Frontal cortex (tissue), 4 donors: Measurements from ENCODE around the gene CCL4. TPM values are rescaled to one million over a fixed set of nuclear protein-coding genes. Genes with fewer than 3 reads are reported as not detected.
"Not testable (repeated sequence)": the region's sequence is repeated elsewhere in the genome, so short reads cannot be mapped to it uniquely, and the experiment has no call there.

Source experiments
- DNase-seq, 2 donors: peaks; one replicate each; pipeline ENCODE4 v3.0.0; 2012; ENCODE audit warnings: low spot score in 2 of 2
- FAIRE-seq: peaks from 2 replicates; lab custom pipeline; 2012; peaks lifted over from hg19 to GRCh38; lab: Jason Lieb, UNC
- total RNA-seq: library from RNA; depleted of rRNA; stranded (reverse); fragments of >200 nt; gene quantifications from one replicate; pipeline ENCODE4 v1.2.3, GENCODE V29; 2014
- donor health status: control.
- donor health status: control.
- donor health status: control.

CCL4 gene
- total RNA-seq, 1 donor from 2014 or later = 1.2 TPM

DNA sequence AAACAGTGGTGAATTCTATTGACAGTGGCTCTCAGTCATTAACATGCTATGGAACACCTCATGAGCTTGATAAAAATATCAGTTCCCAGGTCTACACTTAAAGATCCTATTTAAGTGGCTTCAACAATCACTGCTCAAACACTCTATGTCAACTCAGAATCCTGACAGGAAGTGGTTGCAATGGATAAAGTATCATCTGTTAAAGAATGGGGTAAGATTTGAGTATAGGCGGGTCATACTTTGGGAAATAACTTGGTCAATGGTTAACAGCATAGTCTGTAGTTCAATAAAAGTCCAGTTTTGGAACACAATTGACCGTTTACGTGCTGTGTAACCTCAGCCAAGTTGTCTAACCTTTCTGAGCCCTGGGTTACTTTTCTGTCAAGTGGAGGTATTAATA lies 16.2 kb upstream of the CCL4 start:
- FAIRE-seq, DNase-seq: not testable (repeated sequence)

DNA sequence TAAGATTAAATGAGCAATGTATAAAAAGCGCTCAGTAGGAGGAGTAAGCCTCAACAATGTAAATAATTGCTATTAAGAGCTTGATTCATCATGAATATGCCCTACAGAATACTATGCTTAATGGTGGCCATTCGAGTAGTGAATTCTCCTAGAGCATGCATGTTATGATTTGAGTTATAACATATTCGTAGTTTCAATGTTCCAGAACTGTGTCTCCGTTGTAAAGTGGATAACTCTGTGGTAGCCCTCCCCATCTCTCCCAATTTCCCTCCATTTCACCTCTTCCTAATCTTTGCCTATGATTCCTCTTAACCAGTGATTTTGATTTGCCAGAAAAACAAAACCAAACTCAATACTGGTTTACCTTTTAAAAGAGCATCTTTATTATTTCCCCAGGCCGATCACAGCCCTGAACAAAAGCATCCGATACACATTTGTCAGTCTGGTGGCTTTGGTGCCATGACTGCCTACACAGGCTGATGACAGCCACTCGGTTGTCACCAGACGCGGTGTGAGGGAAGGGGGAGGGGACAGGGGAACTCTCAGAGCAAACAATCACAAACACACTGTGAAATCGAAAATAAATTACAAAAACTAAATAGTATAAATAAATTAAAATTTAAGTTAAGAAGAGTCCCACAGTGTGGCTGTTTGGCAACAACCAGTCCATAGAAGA lies 15.6 kb upstream of the CCL4 start:
- DNase-seq, FAIRE-seq: not testable (repeated sequence)

DNA sequence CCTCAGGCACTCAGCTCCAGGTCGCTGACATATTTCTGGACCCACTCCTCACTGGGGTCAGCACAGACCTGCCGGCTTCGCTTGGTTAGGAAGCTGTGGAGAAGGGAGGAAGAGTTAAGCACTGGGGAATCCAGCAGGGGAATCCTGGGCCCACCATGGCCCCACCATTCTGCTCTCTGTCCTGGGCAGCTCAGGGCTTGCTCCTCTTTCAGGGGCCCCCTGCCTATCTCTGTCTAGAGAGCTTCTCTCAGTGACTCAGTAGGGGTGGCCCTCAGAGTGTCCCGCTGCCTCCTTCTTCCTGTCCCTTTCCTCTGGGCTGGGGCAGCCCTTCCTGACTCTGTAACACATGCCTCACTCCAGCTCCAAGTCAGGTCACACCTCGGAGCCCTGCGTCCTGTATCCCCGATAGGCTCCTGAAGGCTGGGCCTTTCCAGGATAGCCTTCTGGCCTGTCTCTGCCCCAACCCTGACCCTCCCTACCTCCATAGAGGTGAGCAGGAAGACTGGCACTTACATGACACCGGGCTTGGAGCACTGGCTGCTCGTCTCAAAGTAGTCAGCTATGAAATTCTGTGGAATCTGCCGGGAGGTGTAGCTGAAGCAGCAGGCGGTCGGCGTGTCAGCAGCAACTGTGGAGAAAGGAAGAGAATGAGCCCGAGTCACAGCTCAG lies 14.8 kb upstream of the CCL4 start:
- DNase-seq (no peak), FAIRE-seq (no peak)

DNA sequence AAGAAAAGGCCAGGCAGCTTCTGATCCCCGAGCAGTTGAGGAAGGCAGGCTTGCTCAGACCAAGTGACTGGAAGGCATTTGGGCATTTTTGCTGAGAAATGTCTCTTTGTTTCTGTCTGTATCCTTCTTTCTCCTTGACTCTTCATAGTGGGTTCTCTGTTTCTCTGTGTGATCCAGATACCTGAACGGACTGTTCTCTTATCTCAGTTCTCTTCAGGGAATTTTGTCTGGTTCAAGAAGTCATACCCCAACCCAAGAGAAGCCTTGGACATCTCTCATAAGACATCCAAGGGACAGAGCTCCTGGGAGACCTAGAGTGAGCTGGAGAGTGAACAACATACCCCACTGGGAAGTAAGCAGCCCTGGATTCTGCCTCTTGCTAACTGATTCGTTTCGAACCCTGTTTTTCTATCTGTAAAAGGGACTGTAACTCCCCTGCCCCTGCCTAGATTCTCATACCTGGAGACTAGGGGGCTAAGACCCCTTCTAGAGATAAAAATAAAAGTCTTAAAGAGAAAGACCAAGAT lies 14.2 kb upstream of the CCL4 start:
- DNase-seq (no peak), FAIRE-seq (no peak)

DNA sequence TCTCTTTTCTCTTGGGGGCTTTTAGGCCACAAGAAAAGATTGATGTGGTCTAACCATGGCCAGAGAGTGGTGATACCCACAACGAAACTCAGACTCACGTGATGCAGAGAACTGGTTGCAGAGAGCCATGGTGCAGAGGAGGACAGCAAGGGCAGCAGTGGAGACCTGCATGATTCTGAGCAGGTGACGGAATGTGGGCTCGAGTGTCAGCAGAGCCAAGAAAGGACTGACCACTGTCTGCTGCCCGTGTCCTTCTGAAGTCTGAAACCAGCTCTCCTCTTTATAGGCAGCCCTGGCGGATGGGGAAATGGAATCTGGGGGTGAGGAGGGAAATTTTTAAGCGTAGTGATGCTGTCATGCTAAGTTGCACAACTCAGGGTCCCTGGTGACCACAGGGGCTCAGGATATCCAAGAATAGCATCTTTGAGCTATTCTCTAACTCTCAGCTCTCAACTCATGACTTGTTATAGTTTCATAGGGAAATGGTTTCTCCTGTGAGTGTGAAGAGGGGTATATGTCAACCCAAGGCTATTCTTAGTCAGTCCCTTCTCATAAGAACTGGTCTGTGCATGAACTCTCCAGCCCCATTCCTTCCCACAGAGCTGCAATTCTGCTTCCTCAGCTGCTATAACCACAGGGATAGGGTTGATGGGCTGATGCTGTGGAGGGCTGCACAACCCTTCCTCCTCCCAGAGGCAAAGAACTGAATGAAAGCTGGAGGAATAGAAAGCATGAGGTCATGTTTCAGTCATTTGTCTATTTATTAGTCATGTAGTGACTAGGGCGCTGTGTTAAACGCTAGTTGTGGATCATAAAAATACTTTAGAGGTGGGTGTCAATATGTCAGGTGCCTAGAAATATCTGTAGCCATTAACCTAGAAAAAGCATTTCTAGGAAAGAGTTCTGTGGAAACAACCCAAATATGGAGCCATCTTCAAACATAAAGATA lies 13.5 kb upstream of the CCL4 start, which contains the start of gene CCL3:
Gene CCL3, minus strand, starts transcription at position 256 of the 949 bp plus-strand sequence. Its CDS starts 85 bp downstream, at position 171.
- FAIRE-seq = no peak
- DNase-seq = no peak

DNA sequence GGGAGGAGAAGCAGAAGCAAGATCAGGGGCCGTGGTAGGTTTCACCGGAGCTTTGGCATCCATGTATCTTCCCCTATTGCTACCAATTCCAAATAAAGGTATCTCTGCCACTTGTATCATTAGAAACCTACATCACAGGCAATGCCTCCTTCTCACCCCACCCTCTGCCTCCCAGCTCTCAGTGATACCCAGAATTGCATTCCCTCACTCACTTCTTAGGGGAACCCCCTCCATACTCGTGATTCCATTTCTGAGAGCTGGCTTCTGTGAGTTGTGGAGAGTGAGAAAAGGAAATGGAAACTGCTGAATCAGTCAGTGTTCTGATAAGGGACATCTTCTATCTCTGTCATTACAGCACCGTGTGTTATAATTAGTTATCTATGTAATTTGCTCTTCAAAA lies 11.4 kb upstream of the CCL4 start:
- DNase-seq (no peak), FAIRE-seq (no peak)

DNA sequence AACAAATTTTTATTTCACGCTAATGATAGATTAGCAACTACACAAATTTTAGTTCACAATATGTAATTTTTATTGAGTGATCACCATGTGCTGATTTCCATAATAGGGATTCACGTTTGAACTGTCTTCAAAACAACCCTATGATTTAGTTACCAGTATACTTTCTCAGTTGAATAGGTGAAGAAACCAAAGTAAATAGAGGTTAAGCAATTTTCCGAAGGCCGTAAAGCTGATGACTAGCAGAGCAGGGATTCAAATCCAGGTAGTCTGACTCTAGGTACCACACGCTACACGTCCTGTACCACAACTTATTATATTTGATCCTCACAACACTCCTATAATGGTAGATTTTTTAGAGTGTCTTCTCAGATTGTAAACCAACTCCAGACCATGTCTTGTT lies 10.9 kb upstream of the CCL4 start:
- FAIRE-seq, DNase-seq: not testable (repeated sequence)

DNA sequence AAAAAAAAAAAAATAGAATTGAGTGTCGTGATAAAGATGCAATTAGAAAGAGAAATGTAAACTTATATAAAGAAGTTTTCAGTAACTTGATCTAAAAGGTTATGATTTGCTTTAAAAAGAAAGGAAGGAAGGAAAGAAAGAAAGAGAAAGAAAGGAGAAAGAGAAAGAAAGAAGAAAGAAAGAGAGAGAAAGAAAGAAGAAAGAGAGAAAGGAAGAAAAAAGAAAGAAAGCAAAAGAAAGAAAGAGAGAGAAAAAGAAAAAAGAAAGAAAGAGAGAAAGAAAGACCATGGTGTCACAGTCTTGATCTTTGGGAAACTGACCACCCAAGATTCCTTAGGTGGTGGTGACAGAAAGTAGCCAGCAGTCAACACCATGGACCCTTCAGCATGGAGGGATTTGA lies 9.4 kb upstream of the CCL4 start:
- FAIRE-seq (no peak), DNase-seq (no peak)

DNA sequence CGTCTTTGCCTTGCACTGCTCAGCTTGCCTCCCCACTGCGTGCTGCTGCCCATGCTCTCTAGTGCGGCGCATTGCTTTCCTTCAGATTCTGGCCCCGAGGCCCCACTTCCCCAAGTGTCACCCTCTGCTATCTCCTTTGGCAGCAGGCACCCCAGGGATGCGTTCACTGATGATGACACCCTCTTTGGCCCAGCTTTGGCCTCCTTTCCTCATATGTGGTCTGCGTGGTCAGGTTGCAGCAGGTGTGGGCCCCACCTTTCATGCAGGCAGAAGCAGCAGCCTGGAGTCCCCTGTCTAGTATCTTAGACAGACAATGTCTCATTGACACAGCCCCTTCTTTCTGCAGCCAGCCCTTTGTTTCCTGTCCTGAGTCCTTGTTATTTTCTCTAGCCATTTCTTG lies 8.9 kb upstream of the CCL4 start:
- FAIRE-seq (no peak), DNase-seq (no peak)

DNA sequence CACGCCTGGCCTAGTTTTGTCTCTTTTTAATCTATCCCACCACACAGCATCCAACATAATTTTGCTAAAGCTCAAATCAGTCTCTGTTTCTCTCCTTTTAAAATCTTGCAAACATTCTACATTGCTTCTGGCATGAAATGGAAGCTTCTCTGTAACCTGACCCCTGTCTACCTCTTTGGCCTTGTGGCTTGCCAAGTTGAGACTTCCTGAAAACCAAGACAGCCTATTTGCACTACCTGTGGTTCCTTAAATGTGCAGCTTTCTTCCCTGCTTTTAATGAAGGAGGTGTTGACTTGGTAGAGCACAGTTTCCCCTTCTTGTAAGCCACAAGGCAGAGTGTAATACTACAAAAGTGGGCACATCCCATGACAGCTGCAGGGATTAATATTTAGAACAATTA lies 7.6 kb upstream of the CCL4 start:
- DNase-seq = no peak

DNA sequence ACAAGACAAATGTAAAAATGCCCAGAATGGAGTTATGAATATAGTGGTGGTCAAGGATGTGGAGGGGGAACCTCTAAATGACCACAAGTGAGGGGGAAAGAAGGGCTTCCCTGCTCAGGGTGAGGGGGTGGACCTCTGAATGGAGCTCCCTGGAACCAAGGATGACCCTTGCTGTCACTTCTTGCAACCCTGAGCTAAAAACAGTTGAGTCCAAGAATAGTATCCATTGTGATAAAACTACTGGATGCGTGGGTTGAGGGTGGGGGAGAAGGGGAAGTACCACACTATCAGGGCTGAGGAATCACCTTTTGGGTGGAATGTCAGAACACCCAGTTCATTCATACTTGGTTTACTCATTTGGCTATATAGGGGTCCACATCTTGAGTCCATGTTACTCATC lies 4.6 kb upstream of the CCL4 start:
- not testable (repeated sequence) for DNase-seq, FAIRE-seq

More for the DNA sequence above, 7.6 kb upstream of the CCL4 start:
- no peak for FAIRE-seq

DNA sequence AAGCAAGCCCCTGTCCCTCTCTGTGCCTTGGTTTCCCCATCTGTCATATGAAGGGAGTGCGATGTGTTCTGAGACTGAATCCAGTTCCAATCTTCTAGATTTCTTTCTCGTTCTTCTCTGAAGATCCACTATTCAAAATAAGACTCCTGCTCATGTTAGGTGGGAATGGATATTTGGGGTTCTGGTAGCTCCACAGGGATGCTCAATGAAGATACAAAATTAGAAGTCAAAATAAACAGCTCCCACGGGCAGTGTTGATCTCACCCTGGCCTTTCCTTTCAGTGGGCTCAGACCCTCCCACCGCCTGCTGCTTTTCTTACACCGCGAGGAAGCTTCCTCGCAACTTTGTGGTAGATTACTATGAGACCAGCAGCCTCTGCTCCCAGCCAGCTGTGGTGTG lies 619 bp downstream of the CCL4 start:
- not testable (repeated sequence) for FAIRE-seq, DNase-seq

DNA sequence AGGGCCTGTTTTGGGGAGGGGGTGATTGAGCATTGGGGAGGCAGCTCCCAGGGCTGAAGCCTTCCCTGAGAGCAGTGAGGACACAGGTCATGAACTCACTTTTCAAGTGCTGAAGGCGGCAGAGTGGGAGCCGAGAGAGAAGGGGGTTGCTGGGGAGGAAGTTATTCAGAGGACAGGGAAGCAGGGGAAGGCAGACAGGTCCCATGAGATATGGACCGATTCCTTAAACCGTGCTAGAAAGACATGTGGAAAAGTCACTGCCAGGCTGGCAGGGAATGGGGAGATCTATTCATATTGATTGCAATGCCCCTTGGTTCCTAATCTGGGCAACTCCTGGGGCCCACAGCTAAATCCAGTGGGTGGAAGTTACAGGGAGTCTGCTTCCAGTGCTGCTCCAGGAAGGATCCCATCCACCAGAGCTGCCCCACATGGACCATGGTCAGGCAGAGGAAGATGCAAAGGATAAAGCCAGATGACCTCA lies 1.1 kb downstream of the CCL4 start:
- no peak for FAIRE-seq

DNA sequence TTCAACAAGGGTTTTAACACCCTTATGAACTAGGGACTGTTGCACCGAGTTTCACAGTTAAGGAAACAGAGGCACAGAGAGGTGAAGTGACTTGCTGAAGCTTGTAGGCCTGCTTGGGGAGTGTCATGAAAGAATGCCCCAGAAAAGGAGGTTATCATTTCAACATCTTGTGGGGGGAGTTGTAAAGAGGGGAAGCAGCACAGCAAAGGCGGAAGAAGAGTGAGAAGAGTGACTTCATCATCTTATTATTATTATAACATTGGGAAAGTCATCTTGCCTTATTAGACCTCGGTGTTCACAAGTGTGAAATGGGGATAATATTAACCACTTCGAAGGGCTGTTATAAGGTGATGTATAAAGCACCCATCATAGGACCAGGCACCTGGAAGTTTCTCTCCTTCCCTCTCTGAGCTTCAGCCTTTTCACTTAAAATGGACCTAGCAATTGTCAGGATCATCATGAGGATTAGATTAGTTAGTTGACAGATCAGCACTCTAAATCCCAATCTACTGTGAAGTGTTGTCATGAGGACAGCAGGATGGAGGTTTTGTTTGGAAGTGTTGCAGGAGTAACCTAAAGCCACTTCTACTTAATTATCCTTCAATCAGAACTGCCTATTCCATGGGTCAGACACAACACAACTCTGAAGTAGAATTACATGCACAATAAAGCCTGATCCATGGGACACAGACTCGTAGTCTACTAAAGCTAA lies 2.3 kb downstream of the CCL4 start:
- FAIRE-seq = no peak
- no peak for DNase-seq

More for the DNA sequence above, 1.1 kb downstream of the CCL4 start:
- no peak for DNase-seq

DNA sequence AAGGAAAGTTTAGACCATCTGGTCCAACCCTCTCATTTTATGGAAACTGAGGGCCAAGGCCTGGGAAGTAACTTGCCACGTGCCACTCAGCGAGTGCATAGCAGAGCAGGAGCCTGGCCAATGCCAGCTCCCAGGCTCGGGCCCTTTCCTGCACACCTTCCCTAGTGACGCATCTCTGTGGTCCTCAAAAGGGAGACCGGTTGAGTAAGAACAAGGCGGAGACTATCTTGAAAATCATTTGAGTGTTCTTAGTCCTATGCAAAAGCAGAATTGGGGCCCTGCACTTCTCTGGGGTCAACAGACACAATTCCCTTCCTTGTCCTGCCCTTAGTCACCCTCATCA lies 2.8 kb downstream of the CCL4 start:
- DNase-seq = no peak
- no peak for FAIRE-seq

DNA sequence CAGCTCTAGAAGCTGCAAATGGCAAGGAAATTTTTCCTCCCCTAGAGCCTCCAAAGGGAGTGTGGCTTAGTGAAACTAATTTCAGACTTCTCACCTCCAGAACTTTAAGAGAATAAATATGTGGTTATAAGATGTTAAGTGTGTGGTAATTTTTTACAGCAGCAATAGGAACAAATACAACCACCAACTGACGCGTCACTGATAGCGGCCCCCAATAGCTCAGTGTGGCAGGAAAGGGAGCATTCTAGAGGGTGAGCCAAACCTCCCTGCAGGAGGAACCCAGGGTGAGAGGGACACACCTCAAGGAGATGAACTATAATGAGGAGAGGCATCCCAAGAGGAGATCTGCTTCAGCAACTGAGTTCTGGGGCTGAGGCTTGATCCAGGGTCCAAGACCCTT lies 4.0 kb downstream of the CCL4 start:
- DNase-seq = no peak
- FAIRE-seq = no peak

DNA sequence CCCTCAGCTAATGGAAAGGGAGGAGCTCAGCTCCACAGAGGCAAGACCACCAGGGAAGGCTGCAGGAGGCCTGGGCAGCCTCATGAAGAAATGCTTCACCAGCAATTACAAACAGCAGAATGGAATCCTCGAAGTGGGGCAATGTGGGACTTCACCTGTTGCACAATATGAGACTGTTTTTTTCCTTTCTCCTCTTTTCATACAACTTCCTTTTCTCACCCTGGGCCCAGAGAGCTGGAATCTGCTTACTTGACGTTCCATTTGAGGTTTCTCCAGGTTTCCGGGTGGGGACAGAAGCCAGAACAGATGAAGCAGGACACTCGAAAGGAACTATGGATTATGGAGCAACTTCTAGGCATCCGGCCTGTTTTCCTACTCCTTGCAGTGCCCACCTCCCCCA lies 4.6 kb downstream of the CCL4 start:
- DNase-seq, FAIRE-seq: not testable (repeated sequence)

DNA sequence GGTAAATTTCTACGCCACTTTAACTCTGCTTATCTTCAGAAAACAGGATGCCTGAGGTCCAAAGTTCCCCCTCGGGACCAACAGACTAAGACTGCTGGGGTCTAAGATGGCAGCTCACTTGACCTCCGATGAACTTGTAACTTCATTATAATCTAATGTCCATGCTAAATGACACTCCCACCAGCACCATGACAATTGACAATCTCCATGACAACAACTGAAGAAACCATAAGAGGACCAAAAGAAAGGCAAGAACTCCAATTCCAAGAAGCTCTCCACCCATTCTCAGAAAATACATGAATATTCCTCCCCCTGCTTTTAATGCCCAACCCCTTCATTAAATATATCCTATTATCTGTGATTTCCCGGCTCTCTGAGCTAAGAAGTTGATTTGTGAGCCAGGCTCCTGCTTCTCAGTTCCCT lies 7.5 kb downstream of the CCL4 start:
- FAIRE-seq = no peak
- DNase-seq = no peak

DNA sequence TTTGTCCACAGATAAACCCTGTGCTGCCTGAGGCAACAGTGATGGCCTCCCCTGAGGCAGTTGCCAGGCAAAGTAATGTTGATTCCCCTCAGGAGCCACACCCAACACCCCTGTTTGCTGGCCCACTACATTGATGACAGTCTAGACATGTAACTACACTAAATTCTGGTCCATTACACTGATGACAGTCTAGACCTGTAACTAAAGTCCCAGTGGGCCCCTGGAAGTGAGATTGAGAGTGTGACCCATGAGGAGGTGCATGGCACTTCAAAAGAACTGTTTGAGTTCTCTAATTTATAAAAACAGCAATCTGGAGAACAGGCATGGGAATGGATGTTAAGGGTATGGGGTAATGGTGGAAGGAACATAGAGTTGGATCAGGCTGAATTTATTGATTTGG lies 8.9 kb downstream of the CCL4 start:
- DNase-seq (no peak), FAIRE-seq (no peak)
